Esophagus mucosa (tissue), 1 donor: Measurements from ENCODE around the gene TMSB4X. TPM values are rescaled to one million over a fixed set of nuclear protein-coding genes. Genes with fewer than 3 reads are reported as not detected.
"Not testable (repeated sequence)": the region's sequence is repeated elsewhere in the genome, so short reads cannot be mapped to it uniquely, and the experiment has no call there.

ENCODE experiments used
- ATAC-seq: fragments of 200-7000 bp; cut with Tn5 transposase; one replicate; pipeline ENCODE4 v1.9.1; 2020
- total RNA-seq: library from RNA; stranded (reverse); gene quantifications from one replicate; pipeline ENCODE4 v1.2.4, GENCODE V29; 2023
- donor health status: DM: yes; HTN: yes; CAD: no.

TMSB4X gene
- total RNA-seq, 1 donor from 2014 or later = 1,041 TPM

GRCh38 chrX:12976819-12977732, 2.2 kb downstream of the TMSB4X start:
- not testable (repeated sequence) for ATAC-seq

DNA sequence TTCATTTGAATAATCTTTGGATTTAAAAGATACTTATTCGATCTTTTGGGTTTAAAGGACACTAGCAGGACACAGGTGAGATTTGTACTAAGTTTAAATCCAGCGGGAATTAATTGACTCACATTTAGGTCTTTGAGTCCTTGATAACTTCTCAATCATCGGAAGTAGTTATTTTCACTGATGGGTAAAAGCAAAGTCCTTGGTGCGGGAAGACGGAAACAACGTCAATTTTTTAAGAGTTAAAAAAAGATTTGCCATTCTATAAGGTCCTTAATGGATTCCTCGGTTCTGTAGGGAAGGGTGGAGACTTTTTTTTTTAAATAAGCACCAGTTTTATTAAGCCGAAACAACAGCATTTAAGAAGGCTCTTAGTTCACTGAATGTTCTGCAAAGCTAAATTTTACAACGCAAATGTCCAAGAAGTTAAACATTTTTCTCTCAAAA, 2.9 kb downstream of the TMSB4X start:
- no peak for ATAC-seq

GRCh38 chrX:12978205-12979025, 3.5 kb downstream of the TMSB4X start:
- ATAC-seq = peak; percentile 29

DNA sequence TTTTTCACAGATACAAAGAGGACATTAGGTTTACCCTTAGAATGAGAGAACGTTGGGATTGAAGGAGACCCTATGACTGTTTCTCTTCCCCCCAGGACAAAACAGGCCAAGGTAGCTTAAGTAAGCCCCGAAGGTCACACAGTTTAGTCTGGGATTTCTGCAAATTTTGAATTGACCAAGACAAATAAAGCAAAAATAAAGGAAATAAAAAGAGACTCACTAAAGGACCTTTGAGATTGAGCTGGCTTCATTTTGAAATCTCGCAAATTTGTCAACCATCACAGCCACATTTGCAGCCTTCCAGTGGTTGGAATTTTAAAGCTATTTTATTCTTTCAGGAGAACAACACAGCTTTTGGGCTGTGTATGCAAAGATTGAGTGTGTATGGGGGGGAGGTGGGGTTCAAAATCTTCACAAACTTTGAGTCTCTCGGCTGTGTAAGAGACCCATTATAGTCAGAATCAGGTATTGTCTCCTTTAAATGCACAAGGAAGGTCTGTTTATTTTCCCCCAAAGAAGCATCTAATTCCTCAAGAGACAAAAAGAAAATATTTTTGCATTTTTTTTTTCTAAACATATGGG, 4.2 kb downstream of the TMSB4X start:
- ATAC-seq = no peak

- no peak for ATAC-seq
Measured at GRCh38 chrX:12979616-12980015, 4.7 kb downstream of the TMSB4X start.

GRCh38 chrX:12980039-12980438, 5.1 kb downstream of the TMSB4X start:
- not testable (repeated sequence) for ATAC-seq

DNA sequence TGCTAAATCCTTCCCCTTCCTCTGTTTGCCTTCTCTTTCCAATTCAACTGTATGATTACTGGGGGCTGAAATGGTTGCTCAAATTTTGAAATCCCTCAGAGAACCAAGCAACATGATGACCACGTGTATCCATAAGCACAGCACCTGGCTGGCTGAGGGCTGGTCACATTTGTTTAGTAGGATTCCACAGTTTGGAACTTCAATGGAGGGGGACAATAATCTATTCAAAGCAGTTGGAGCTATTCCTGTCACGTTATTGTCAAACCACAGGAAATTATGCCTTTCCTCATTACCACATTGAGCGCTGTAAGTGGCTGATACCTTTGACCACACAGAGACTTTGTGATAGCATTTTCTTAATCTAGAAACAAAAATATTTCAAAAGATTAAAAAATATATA, 7.0 kb downstream of the TMSB4X start:
- no peak for ATAC-seq

GRCh38 chrX:12984603-12985319, 9.9 kb downstream of the TMSB4X start:
- ATAC-seq = peak; percentile 52

- ATAC-seq = no peak
Measured at GRCh38 chrX:12985331-12985730, 10.4 kb downstream of the TMSB4X start.

- ATAC-seq = no peak
Measured at GRCh38 chrX:12986164-12986779, 11.4 kb downstream of the TMSB4X start.

- no peak for ATAC-seq
Measured at GRCh38 chrX:12986886-12987285, 12.0 kb downstream of the TMSB4X start.

DNA sequence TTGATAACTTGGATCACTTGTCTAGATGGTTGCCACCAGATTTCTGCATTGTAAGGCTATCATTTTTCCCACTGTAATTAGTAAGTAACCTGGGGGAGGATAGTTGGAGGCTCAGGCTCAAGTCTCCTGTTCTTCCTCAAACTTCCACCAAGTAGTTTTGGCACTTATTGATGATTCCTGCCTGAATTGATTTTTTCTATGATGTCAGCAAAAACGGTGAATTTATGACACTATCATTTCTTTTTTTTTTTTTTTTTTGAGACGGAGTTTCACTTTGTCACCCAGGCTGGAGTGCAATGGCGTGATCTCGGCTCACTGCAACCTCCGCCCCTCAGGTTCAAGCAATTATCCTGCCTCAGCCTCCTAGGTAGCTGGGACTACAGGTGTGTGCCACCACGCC, 12.4 kb downstream of the TMSB4X start:
- ATAC-seq = no peak

DNA sequence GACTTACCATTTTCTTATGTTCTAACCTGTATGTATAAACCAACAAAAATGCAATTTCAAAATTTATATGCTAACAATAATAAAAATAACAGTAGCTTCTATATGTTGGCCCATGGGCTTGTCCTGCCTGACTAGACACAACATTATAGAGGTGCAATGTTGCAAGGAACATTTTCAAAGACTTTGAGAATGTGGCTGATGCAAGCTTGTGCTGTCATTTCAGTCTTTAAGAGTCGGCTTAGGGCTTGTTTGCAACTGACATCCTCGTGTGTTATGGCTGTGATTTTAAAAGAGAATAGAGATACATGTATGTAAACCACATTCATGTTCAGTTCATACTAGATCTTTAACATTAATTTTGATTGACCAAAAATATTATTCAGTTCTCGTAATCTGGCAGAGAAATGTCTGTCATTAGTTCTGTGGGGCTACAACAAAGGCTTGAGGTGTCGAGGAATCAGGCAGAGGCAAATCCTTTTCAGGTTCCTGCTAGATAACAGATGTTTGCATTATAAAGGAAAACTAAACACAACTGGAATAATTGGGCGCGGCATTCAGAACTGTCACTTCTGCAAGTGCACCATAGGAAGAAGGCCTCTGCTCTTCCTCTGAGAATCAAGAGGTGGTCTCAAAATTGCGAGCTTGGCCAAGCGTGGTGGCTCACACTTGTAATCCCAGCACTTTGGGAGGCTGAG, 13.1 kb downstream of the TMSB4X start:
- ATAC-seq = no peak

DNA sequence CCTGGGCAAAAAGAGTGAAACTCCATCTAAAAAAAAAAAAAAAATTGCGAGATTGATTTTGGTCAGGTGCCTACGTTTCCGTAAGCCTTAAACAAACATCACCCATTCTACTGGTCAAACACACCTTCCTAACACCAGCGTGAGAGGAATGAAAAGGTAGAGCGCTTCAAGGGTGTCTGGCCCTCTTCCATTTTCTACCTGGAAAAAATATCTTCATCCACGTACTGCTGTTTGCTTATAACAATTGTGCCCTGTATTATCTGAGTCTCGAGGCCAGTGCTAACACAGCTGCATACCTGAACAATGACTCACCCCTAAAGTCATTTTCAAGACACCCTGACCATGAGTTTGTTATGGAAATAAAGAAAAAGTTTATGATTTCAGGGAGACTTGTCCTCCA, 13.9 kb downstream of the TMSB4X start:
- ATAC-seq = peak; percentile 80

- no peak for ATAC-seq
Measured at GRCh38 chrX:12989461-12989860, 14.6 kb downstream of the TMSB4X start.

DNA sequence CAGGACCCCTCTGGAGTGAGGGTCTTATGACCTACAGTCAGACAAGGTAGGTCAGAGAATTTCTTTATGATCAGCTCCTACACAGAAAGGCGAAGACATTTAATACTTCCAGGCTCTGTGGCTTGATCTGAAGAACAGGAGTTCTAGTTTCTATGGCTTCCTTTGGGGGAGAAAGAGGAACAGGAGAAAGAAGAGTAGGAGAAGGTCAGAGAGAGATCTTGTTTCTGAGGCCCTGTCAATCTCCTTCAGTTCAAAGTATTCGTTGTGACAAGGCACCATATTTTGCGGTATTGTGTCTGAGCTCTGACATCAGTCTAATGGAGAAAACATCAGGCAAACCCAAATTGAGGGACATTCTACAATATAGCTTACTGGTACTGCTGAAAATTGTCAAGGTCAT, 16.7 kb downstream of the TMSB4X start:
- no peak for ATAC-seq

DNA sequence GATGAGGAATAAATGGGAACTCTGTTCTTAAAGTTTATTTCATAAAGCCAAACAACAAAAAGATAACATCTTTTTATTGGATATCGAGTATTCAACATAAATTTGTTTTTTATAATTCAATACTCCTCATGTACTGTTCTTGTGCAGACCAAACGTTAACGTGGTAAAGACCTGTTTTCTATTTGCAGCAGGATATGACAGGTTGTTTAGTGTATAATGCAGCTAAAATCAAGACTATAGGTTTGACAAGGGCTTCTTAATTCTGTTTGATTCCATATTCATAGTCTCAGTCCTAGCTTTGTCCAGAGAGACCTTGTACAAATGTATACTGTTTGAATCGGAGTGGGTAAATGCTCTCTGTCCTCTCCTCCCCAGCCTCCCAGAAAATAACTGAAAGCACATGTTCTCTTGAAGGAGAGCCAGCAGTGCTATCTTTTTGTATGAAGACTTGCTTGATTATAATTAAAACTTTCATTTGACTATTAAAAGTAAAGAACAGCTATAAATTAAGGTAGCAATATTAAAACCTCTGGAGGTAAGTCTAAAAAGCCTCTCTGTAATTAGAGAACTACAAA, 17.7 kb downstream of the TMSB4X start:
- no peak for ATAC-seq

DNA sequence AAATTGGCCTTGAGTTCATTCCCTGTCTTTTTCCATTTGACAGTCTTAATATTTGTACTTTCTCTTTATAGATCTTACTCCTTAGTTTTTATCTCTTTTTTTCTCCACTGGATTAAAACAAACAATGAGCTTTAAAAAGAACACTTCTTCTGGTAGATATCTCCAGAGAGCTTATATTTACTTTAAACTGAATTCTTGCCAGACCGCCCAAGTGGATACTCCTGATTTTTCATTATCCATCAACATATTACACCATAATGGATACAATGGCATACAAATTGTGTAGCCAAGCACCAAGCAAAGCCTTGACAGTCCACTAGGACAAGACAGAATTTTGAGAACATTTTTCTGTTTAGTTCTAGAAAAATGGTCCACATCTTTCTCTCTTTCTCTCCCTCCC, 18.9 kb downstream of the TMSB4X start:
- no peak for ATAC-seq

DNA sequence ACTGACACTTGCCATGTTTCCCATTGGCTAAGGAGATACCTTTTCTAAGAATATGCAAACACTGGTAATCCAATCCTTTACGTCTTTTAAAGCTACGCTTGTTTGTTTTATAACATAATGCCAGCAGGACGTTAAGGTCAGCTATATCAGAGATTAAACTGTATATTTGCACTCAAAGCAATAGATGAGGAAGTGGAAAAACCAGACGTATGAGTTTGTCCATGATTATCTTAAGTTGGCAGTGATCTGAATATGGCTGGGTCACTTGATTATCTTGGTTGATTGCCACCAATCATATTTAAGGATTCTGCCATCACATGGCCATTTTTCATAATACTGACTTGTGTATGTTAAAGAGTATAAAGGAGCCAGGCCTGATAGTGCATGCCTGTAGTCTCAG, 19.4 kb downstream of the TMSB4X start:
- peak; percentile 70 for ATAC-seq

DNA sequence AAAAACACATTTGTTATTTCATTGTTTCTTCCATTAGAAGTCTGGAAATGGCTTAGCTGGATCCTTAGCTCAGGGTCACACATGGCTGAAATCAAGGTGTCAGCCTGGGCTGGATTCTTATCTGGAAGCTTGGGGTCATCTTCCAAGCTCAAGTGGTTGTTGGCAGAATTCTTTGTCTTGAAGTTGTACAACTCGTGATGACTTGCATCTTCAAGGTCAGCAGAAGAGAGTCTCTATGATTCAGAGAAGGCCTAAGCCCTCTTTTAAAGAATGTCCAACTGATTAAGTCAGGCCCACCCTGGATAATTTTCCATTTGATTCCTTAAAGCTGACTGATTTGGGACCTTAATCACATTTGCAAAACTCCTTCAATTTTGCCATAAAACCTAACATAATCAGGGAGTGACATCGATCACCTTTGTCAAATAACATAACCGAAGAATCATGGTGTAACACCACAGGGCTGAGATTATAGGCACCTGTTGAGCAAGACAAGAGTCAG, 22.1 kb downstream of the TMSB4X start:
- ATAC-seq = no peak
